ENCODE results near the gene CLEC1A.

GRCh38 chr12:10068644-10069043 lies 30.1 kb downstream of the CLEC1A start:
- TF ChIP-seq CTCF (IDR thresholded peaks at IDR 0.05; ENCODE audit: poor library complexity) (no peak), EZH2phosphoT487 (IDR thresholded peaks at IDR 0.05; ENCODE audit: low read depth, severe bottlenecking, unreplicated experiment) (no peak)
